Heart right ventricle (tissue), 16 donors: ENCODE measurements around the gene COL15A1. TPM values are rescaled to one million over a fixed set of nuclear protein-coding genes. Genes with fewer than 3 reads are reported as not detected.

Experiments
- ATAC-seq, 8 donors: fragments of 200-7000 bp; cut with Tn5 transposase; one replicate each; pipeline ENCODE4 v1.9.1; 2020; ENCODE audit warnings: mild to moderate bottlenecking in 8 of 8, moderate library complexity in 8 of 8, moderate number of reproducible peaks in 1 of 8
- DNase-seq, 2 donors: peaks; one replicate each; pipeline ENCODE4 v3.0.0-alpha.2; 2020
- H3K27ac ChIP-seq, 10 donors: fragments of 200-600 bp; sonication (generic) in 2 of 10; one replicate each; pipeline versions ENCODE4 v1.5.0 to v1.8.0; 2020 to 2022; ENCODE audit warnings: mild to moderate bottlenecking in 3 of 10
- H3K27me3 ChIP-seq, 7 donors: fragments of 200-600 bp; one replicate each; pipeline ENCODE4 v1.8.0; 2021 to 2022; ENCODE audit warnings: mild to moderate bottlenecking in 2 of 7
- H3K36me3 ChIP-seq, 9 donors: fragments of 200-600 bp; sonication (generic) in 1 of 9; one replicate each; pipeline versions ENCODE4 v1.5.0 to v1.8.0; 2020 to 2022; ENCODE audit warnings: mild to moderate bottlenecking in 2 of 9
- H3K4me1 ChIP-seq, 9 donors: fragments of 200-600 bp; sonication (generic) in 1 of 9; one replicate each; pipeline versions ENCODE4 v1.5.0 to v1.8.0; 2020 to 2022; ENCODE audit warnings: mild to moderate bottlenecking in 4 of 9
- H3K4me3 ChIP-seq, 10 donors: fragments of 200-600 bp; sonication (generic) in 2 of 10; one replicate each; pipeline versions ENCODE4 v1.5.0 to v1.8.0; 2020 to 2022; ENCODE audit warnings: mild to moderate bottlenecking in 7 of 10, moderate library complexity in 2 of 10
- H3K9me3 ChIP-seq, 11 donors: fragments of 200-600 bp in 10 of 11; sonication (generic) in 2 of 11; one replicate each; pipeline versions ENCODE4 v1.5.0 to v1.8.0; 2013 to 2022; ENCODE audit warnings: mild to moderate bottlenecking in 2 of 11, control low read depth in 1 of 11, moderate library complexity in 1 of 11
- WGBS, 2 donors: extraction: QIAGEN DNeasy Blood & Tissue Kit; methylation state at CpG; one replicate each; pipeline ENCODE4 v1.1.7; 2013; ENCODE audit warnings: inconsistent platforms in 1 of 2; 5-methylcytosine and 5-hydroxymethylcytosine counted together
- intact Hi-C, 10 donors: fragments of 100-400 bp; cut with DNase I; formaldehyde crosslinking; loops; one replicate each; pipeline versions ENCODE4 v1.11.1 to v1.14.2; 2022
- polyA plus RNA-seq, 2 donors: library from polyadenylated mRNA; stranded (reverse); fragments of 200-250 nt; gene quantifications; one replicate each; pipeline ENCODE4 v1.2.3, GENCODE V29; 2013
- total RNA-seq, 10 donors: library from RNA; stranded (reverse); fragmentation: NEBNext Ultra II Directional in 3 of 10; extraction: Animal tissue kit (Norgen Biotek cat#: 25700) in 3 of 10; gene quantifications; one replicate each; pipeline versions ENCODE4 v1.2.1 to v1.2.4, GENCODE V29; 2021 to 2023
- TF ChIP-seq, protein P1 (sequence below), 9 donors: fragments of 200-600 bp; sonication (generic) in 2 of 9; IDR thresholded peaks; one replicate each; pipeline versions ENCODE4 v1.5.0 to v1.8.0; 2021 to 2022; ENCODE audit warnings: antibody characterized with exemption in 9 of 9, mild to moderate bottlenecking in 5 of 9, moderate library complexity in 1 of 9
- donor health status: Arrhythmogenic right ventricular cardiomyopathy.
- donor health status: ischemic (EF 13 %, LVEDD 7.1; RV severe dilation, severe dysfunction).
- donor health status: healthy with polysubstance abuse.
- donor health status: DM: no; HTN: yes; CAD: no.
- donor health status: DM: no; HTN: no; CAD: no.
- donor health status: ischemic (EF 25% LVEDD 6.9; RV normal size, moderate dysfunction).
- donor health status: ischemic (EF 25% LVEDD 5.7; RV mildly dilated, moderate dysfunction).
- donor health status: healthy.
- donor health status: DM: yes; HTN: yes; CAD: no.
- donor health status: Ischemic cardiomyopathy.
- donor health status: ischemic (EF 35%, LVEDD 5.7; RV mildly dilated, moderate dysfunction).
- donor health status: nonischemic (EF 11% LVEDD 7.7; RV severe dilation, severe dysfunction).
- donor health status: DM: yes; HTN: yes; CAD: no.
- donor health status: PGD.
- donor health status: ischemic (EF 29% LVEDD 5.4; RV normal size, mild dysfunction).
- donor health status: nonischemic (EF 23%, LVEDD 6.1; RV moderate dilation, normal function).

COL15A1 gene
- total and polyA plus RNA-seq, 12 donors, result 25.6 to 64.8 (median 51.0) TPM

DNA sequence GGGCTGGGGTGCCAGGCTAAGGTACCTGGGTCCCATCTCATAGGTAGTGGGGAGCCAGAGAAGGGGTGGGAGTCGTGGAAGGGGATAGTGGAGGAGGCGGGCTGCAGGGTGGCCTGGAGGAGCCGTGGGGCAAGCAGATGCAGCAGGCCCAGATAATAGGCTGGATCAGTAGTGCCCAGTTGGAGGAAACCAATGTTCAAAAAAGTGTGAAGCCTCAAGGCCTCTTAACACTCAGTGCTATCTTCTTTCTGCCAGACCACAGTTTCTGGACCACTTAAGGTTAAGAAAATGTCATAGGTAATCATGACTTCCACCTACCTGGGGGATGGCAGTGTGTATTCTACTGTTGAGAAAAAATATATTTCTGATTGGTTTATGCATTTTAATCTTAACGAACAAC, 97.9 kb downstream of the COL15A1 start:
- no peak overlapping the region for H3K4me3 ChIP-seq
- peaks cover 0 to 12% (median 0%) of the 10 kb centered on the region in 11 donors for H3K9me3 ChIP-seq
- H3K27me3 ChIP-seq, result peaks cover 0 to 63% (median 0%) of the 10 kb centered on the region in 7 donors
- H3K27ac ChIP-seq, result peak overlapping the region in 4 of 10 donors; percentile 17 to 53 (median 38)
- DNase-seq (no peak), ATAC-seq (no peak)
- intact Hi-C loops, result loop anchor here in 2 of 10 donors (5.0 to 10.0 kb wide), 2 partner anchors 53 to 66 kb away; partner anchors contain the start of gene TGFBR1 (in 1 of the 2)
- WGBS, 2 donors, result 94 to 98% methylated on average over 4 of the region's 4 CpGs
- H3K36me3 ChIP-seq, result peaks cover 0 to 100% (median 7%) of the 10 kb centered on the region in 9 donors
- TF ChIP-seq, protein P1, sequence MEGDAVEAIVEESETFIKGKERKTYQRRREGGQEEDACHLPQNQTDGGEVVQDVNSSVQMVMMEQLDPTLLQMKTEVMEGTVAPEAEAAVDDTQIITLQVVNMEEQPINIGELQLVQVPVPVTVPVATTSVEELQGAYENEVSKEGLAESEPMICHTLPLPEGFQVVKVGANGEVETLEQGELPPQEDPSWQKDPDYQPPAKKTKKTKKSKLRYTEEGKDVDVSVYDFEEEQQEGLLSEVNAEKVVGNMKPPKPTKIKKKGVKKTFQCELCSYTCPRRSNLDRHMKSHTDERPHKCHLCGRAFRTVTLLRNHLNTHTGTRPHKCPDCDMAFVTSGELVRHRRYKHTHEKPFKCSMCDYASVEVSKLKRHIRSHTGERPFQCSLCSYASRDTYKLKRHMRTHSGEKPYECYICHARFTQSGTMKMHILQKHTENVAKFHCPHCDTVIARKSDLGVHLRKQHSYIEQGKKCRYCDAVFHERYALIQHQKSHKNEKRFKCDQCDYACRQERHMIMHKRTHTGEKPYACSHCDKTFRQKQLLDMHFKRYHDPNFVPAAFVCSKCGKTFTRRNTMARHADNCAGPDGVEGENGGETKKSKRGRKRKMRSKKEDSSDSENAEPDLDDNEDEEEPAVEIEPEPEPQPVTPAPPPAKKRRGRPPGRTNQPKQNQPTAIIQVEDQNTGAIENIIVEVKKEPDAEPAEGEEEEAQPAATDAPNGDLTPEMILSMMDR (IDR thresholded peaks at IDR 0.05), result no peak
- H3K4me1 ChIP-seq, result peaks cover 0 to 37% (median 19%) of the 10 kb centered on the region in 9 donors

DNA sequence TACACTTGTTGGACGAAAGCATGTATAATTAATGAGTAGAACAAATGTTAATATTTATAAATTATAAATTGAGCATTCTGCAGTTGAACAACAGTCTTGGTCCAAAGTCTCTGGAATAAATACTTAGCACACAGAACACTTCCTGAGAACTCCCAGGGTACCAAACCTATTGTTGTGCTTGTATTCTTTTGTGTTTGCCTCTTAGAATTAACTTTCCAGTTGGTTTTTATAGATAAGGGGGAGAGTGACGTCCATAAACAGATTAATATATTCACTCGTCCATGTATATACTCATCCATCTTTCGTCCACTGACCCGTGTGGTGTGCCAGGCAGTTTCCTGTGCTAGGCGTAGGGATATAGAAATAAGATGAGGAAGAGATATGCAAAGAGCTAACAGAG, 98.9 kb downstream of the COL15A1 start:
- peaks cover 0 to 12% (median 0%) of the 10 kb centered on the region in 11 donors for H3K9me3 ChIP-seq
- H3K36me3 ChIP-seq, result peaks cover 0 to 100% (median 7%) of the 10 kb centered on the region in 9 donors
- 70 to 75% methylated on average over 6 of the region's 6 CpGs for WGBS, 2 donors
- peak in 5 of 8 donors; percentile 50 to 72 (median 54) for ATAC-seq
- H3K4me3 ChIP-seq, result no peak overlapping the region
- DNase-seq, result no peak
- intact Hi-C loops, result loop anchor here in 2 of 10 donors (5.0 to 10.0 kb wide), 2 partner anchors 52 to 65 kb away; partner anchors contain the start of gene TGFBR1 (in 1 of the 2)
- peaks cover 0 to 37% (median 19%) of the 10 kb centered on the region in 9 donors for H3K4me1 ChIP-seq
- H3K27ac ChIP-seq, result peak overlapping the region in 6 of 10 donors; percentile 11 to 60 (median 54)
- peaks cover 0 to 57% (median 0%) of the 10 kb centered on the region in 7 donors for H3K27me3 ChIP-seq
- TF ChIP-seq, protein P1 (IDR thresholded peaks at IDR 0.05), result no peak

DNA sequence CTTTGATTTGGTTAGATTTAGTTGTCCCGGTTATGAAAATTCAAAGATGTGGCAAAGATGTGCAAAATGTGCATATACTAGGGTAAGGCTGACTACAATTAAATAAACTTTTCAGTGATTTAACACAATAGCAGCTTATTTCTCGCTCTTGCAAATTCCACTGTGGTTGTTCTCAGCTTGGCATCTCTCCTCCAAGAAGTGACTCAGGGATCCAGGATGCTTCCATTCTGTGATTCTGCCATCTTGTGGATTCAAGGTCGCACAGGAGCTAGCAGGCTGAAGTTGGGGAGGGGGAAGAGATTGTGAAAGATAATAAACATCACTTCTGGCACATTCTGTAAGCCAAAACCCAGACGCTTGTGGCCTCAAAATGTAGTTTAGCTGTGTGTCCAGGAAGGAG, 101.1 kb downstream of the COL15A1 start:
- Histone ChIP-seq H3K4me1 (peaks cover 0 to 35% (median 19%) of the 10 kb centered on the region in 9 donors), H3K9me3 (peaks cover 0 to 12% (median 0%) of the 10 kb centered on the region in 11 donors), H3K4me3 (no peak overlapping the region), H3K27me3 (peaks cover 0 to 45% (median 0%) of the 10 kb centered on the region in 7 donors), H3K27ac (no peak overlapping the region), H3K36me3 (peaks cover 0 to 100% (median 14%) of the 10 kb centered on the region in 9 donors)
- intact Hi-C loops, result loop anchor here in 2 of 10 donors (5.0 to 10.0 kb wide), 2 partner anchors 50 to 62 kb away; partner anchors contain the start of gene TGFBR1 (in 1 of the 2)
- TF ChIP-seq, protein P1 (IDR thresholded peaks at IDR 0.05), result no peak
- DNase-seq (no peak), ATAC-seq (no peak)
- 81 to 95% methylated on average over 4 of the region's 4 CpGs for WGBS, 2 donors

DNA sequence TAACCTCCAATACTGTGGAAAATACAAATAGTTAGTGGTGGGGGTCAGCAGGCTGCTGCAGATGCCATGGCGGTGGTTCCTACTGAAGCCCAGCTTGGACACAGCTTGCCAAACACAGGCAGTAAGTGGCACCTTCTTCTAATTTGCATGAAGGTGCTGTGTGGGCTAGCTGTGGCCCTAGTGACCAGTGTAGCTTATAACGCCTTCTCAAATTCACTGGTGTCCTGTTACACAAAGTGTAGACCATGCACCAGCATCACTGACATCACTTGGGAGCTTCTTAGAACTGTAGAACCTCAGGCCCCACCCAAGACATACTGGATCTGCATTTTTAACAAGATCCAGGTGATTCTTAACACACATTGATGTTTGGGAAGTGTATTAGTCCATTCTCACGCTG, 102.4 kb downstream of the COL15A1 start:
- intact Hi-C loops, result loop anchor here in 1 of 10 donors (10.0 kb wide), 1 partner anchor 49 kb away; no protein-coding TSS in a partner anchor
- TF ChIP-seq, protein P1 (IDR thresholded peaks at IDR 0.05), result no peak
- H3K36me3 ChIP-seq, result peaks cover 0 to 100% (median 14%) of the 10 kb centered on the region in 9 donors
- WGBS, 2 donors, result 94 to 99% methylated on average over 3 of the region's 3 CpGs
- DNase-seq (no peak), ATAC-seq (no peak)
- H3K9me3 ChIP-seq, result peaks cover 0 to 12% (median 0%) of the 10 kb centered on the region in 11 donors
- H3K27me3 ChIP-seq, result peaks cover 0 to 45% (median 0%) of the 10 kb centered on the region in 7 donors
- H3K4me1 ChIP-seq, result peaks cover 0 to 27% (median 16%) of the 10 kb centered on the region in 9 donors
- H3K4me3 ChIP-seq, result no peak overlapping the region
- no peak overlapping the region for H3K27ac ChIP-seq
